PC-3 (cell line): ENCODE measurements around the gene TP53AIP1.

ENCODE experiments used
- EZH2 ChIP-seq: fragments of 300-600 bp; sonication (generic); IDR thresholded peaks from one replicate; pipeline ENCODE4 v1.6.1; 2017; ENCODE audit warnings: antibody characterized with exemption, mild to moderate bottlenecking, low read length; ENCODE audit not compliant: unreplicated experiment
- TF ChIP-seq, protein P1 (sequence below): fragments of 300-600 bp; sonication (generic); conservative IDR thresholded peaks from 2 replicates; pipeline ENCODE4 v1.5.1; 2017; ENCODE audit warnings: antibody characterized with exemption, low read depth, mild to moderate bottlenecking, low read length

DNA sequence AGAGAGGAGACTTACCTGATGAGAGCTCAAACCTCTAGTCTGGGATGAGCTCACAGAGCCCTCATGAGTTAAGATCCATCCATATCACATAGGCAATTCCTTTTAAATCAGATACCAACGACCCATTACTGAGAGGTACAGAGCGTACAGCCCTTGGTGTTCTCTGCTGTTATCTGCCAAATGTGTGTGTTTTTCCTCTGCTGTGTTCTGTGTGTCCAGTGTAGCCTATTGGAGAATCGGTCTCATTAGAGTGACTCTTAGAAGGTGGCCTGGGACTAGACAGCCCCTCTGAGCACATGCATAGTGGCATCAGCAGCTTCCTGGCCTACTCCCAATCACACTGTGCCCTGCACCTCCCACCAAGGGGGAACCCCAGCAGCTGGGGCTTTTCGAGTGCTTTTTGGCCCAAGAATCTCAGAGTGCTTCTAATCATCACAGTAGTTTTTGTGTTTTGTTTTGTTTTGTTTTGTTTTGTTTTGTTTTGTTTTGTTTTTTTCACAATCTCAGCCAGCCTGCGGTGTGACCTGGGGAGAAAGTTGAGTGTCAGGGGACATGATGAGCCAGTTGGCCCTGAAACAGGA lies 25.4 kb downstream of the TP53AIP1 start:
- TF ChIP-seq, protein P1, sequence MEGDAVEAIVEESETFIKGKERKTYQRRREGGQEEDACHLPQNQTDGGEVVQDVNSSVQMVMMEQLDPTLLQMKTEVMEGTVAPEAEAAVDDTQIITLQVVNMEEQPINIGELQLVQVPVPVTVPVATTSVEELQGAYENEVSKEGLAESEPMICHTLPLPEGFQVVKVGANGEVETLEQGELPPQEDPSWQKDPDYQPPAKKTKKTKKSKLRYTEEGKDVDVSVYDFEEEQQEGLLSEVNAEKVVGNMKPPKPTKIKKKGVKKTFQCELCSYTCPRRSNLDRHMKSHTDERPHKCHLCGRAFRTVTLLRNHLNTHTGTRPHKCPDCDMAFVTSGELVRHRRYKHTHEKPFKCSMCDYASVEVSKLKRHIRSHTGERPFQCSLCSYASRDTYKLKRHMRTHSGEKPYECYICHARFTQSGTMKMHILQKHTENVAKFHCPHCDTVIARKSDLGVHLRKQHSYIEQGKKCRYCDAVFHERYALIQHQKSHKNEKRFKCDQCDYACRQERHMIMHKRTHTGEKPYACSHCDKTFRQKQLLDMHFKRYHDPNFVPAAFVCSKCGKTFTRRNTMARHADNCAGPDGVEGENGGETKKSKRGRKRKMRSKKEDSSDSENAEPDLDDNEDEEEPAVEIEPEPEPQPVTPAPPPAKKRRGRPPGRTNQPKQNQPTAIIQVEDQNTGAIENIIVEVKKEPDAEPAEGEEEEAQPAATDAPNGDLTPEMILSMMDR = no peak
- TF ChIP-seq EZH2 = no peak
